ENCODE data around the gene TNFSF13.

Gene TNFSF13

DNA sequence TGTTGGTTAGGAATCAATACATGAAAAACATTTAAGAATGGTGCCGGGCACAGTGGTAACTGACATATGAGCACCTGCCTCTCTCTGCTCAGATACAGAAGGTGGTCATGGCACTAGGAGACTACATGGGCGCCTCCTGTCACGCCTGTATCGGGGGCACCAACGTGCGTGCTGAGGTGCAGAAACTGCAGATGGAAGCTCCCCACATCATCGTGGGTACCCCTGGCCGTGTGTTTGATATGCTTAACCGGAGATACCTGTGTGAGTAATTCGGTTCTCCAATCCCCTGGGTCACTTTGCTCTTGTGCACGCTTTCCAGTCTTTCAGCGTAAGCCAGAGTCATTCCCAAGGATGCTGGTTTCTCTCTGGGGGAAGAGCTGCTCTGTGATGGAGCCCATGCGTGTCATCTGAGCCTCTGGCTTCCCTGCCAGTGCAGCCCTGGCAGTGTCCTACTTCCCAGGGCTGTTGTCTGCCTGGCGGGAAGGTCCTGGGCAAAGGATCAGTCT lies 17.9 kb downstream of the TNFSF13 start:
- DNase-seq: no peak

DNA sequence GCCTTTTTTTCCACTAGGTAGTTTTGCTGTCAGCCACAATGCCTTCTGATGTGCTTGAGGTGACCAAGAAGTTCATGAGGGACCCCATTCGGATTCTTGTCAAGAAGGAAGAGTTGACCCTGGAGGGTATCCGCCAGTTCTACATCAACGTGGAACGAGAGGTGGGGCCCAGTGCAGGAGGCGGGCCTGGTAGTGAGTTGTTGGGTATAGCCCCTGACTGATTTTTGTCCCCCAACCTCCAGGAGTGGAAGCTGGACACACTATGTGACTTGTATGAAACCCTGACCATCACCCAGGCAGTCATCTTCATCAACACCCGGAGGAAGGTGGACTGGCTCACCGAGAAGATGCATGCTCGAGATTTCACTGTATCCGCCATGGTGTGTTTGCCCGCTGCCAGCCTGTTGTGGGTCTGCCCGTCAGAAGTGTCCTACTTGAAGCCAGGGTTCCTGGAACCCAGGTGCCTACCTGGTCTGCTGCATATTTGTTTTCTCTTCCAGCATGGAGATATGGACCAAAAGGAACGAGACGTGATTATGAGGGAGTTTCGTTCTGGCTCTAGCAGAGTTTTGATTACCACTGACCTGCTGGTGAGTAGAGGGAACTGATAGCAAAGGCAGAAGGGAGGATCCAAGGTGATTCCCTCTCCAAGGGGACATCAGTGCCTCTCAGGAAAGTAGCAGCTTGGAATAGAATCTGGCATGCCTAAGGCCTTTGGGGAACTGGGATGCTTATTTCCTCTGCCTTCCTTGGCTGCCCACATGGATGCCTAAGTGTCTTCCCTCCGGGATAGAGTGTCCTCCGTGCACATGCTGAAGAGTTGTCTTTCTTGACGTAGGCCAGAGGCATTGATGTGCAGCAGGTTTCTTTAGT lies 19.0 kb downstream of the TNFSF13 start:
- no peak for DNase-seq

DNA sequence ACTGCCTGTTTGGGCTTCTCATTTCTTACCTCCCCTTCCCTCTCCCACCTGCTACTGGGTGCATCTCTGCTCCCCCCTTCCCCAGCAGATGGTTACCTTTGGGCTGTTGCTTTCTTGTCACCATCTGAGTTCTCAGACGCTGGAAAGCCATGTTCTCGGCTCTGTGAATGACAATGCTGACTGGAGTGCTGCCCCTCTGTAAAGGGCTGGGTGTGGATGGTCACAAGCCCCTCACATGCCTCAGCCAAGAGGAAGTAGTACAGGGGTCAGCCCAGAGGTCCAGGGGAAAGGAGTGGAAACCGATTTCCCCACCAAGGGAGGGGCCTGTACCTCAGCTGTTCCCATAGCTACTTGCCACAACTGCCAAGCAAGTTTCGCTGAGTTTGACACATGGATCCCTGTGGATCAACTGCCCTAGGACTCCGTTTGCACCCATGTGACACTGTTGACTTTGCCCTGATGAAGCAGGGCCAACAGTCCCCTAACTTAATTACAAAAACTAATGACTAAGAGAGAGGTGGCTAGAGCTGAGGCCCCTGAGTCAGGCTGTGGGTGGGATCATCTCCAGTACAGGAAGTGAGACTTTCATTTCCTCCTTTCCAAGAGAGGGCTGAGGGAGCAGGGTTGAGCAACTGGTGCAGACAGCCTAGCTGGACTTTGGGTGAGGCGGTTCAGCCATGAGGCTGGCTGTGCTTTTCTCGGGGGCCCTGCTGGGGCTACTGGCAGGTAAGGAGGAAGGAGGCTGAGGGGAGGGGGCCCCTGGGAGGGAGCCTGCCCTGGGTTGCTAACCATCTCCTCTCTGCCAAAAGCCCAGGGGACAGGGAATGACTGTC lies 20.7 kb downstream of the TNFSF13 start, which contains the start of gene CD68:
Gene CD68, plus strand, starts transcription at position 638 of the 833 bp plus-strand sequence. Its CDS starts 40 bp downstream, at position 678.
- peak; percentile 81 for DNase-seq

DNA sequence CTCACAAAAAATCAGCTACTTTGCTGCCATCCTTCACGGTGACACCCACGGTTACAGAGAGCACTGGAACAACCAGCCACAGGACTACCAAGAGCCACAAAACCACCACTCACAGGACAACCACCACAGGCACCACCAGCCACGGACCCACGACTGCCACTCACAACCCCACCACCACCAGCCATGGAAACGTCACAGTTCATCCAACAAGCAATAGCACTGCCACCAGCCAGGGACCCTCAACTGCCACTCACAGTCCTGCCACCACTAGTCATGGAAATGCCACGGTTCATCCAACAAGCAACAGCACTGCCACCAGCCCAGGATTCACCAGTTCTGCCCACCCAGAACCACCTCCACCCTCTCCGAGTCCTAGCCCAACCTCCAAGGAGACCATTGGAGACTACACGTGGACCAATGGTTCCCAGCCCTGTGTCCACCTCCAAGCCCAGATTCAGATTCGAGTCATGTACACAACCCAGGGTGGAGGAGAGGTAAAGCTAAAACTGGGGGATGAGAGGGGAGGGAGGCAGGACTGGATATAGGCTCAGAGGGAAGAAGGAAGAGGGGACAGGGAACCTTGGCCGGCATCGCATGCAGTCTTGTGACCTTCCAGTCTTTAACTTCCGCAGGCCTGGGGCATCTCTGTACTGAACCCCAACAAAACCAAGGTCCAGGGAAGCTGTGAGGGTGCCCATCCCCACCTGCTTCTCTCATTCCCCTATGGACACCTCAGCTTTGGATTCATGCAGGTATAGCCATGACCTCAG lies 21.5 kb downstream of the TNFSF13 start:
- no peak for DNase-seq

DNA sequence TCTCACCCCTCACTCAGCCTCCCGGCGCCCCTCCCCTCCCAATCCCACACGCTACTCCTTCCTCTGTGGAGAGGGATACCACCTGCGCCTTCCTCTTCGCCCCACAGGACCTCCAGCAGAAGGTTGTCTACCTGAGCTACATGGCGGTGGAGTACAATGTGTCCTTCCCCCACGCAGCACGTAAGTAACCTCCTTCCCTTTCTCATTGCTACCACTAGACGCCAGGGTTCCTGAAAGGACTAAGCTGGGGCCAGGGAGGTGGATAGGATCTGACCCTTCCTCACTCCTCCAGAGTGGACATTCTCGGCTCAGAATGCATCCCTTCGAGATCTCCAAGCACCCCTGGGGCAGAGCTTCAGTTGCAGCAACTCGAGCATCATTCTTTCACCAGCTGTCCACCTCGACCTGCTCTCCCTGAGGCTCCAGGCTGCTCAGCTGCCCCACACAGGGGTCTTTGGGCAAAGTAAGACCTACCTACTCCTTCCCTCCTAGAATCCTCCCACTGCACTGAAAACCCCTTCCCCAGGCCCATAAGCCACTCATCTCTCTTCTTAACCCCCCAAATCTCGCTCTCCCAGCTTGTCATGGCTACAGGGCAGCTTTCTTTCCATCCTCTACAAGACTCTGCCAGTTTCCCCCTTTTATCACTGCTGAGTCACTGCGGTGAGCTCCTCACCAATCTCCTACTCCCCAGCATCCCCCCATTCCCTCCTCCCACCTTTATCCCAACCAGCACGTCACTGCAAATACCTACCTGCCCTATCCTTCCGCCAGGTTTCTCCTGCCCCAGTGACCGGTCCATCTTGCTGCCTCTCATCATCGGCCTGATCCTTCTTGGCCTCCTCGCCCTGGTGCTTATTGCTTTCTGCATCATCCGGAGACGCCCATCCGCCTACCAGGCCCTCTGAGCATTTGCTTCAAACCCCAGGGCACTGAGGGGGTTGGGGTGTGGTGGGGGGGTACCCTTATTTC lies 22.3 kb downstream of the TNFSF13 start:
- DNase-seq: no peak

DNA sequence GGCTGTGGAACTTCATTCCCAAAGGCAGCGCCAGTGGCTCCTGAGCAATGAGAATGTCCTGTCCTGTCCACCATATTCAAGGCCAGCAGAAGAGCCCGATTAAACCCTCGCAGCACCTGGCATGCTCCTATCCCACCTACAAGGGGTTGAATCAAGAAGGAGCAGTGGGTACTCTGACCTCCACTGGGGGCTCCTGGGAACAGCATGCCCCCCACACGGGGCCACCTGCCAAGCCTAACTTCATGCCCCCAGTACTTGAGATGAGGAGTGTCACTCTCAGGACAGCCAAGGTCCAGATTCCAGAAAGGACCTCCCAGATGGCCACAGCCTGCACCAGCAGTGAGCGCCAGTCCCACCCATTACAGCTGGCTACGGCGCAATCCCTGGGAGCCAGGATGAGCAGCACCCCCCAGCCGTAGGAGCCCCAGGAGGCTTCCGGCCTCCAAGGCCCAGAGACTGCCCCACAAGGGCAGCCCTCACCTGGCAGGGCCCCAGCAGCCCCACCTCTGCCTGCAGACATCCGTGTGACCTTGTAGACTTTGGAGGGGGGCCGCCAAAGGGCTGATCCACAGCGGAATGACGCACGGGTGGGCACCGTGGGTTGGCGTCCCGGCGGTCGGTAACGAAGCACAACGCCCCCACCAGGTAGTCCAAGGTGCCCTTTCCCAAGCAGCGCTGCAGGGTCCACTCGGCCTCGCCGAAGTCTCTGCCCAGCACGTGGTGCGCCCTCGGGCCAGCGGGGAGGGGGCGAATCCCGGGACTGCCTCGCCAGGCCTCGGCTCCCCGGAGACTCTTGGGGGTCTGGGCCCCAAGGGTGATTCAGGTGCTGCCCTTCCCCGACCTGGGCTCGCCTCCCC lies 24.1 kb downstream of the TNFSF13 start:
- DNase-seq: no peak

DNA sequence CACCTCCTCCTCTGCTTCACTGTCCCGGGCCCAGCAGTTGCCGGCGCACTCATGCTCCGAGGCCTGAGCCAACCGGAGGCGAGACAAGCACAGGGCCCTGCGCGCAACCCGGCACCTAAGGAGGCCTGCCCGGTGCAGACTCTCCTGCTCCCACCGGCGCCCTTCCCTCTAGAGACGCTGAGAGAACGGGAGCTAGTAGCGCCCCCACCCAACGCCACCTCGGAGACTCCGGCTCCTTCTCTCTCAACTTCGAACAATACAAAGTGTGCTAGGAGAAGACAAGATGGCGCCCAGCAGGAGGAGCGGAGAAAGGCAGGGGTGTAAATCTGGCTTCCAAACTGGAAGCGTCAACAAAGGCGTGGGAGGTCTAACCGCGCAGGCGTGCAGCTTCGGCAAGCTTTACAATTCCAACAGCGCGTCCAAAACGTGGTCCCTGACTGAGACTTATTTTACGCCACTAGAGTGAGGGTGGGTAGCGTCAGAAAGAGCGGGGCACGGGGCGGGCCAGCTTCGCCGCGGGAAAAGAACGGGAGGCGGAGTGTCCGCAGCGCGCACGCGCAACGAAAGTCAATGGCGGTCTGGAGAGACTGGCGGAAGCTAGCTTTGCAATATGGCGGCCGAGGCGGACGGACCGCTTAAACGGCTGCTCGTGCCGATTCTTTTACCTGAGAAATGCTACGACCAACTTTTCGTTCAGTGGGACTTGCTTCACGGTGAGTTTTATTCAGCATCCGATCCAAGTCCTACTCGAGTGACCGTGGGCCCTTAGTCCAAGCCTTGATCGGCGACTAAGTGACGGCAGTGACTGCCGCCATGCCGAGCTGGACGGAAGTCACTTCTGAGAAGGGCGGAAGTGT lies 24.9 kb downstream of the TNFSF13 start, which contains the start of gene MPDU1:
Gene MPDU1, plus strand, starts transcription at position 600 of the 857 bp plus-strand sequence. Its CDS starts 11 bp downstream, at position 611.
- peak; percentile 93 for DNase-seq

DNA sequence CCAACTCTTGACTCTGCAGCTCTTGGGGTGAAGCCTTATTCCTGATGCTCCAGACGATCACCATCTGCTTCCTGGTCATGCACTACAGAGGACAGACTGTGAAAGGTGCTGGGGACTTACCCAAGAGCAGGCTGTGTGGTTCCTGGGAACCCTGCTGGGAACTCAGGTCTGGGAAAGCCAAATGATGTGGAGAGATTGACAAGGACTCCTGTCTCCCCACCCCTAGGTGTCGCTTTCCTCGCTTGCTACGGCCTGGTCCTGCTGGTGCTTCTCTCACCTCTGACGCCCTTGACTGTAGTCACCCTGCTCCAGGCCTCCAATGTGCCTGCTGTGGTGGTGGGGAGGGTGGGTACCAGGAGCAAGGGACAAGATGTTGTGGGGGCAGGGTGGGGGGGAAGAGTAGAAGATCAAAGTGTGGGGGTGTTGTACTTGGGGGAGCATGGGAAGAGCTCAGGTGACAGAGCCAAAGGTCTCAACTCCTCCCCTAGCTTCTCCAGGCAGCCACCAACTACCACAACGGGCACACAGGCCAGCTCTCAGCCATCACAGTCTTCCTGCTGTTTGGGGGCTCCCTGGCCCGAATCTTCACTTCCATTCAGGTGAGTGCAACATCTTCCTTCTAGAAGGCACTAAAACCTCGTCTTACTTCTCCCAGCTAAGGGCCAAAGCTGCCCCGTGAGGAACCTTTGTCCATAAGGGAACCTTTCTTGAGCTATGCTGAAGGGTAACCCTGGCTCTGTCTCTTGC lies 28.3 kb downstream of the TNFSF13 start:
- no peak for DNase-seq

DNA sequence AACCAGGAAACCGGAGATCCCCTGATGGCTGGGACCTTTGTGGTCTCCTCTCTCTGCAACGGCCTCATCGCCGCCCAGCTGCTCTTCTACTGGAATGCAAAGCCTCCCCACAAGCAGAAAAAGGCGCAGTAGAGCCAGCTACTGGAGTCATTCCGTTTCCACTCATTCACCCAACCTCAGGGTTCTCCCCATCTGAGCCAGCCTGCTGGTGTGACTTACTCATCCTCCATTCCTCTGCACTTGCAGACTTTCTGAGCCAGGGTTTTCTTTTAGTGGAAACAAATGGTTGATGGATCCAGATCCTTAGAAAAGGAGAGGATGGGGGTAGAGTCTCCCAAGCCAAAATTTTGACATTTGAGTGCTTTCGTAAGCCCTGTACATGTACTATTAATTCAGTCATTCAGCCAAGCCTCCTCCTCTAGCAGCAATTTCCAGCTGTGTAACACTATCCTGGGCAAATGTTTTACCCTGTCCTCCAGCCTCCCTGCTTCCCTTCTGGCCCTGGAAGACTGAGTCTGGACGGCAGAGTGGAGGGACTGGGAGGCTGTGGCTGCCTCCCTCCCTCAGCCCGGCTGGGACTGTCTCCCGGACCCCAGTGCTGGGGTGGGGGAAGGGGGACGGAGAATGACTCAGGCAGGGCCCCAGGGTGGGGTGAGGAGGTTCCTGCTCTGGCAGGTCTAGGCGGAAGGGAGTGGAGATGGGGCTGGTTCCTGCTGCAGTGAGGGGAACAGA lies 29.0 kb downstream of the TNFSF13 start:
- DNase-seq: peak; percentile 68

DNA sequence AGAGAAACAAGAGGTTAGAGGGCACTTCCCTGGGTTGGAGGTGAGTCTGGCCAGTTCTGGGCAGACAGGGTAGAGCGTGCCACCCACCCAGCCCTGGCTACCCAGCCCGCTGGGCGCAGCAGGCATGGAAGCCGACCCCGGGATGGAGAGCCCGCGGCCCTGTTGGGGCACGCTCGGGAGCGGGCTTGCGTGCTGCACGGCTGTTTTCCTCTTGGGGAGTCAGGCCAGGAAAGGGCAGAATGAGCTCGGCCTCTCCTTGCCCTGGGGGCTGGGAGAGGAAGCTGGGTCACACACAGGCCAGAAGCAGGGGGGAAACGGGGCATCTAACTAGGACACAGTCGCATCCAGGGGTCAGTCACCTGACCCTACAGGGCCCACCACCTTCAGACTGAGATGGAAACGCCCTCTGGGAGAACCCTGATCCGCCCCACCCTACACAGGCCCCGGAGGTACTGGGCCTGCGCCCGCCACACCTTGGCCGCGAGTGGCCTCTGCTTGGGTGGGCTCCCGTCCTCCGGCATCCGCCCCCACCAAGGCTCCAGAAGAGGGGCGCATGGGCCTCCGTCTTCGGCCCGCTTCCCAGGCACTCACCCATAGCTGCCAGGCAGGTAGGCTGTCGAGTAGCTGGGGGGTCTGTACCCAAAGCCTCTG lies 30.1 kb downstream of the TNFSF13 start:
- DNase-seq: no peak

DNA sequence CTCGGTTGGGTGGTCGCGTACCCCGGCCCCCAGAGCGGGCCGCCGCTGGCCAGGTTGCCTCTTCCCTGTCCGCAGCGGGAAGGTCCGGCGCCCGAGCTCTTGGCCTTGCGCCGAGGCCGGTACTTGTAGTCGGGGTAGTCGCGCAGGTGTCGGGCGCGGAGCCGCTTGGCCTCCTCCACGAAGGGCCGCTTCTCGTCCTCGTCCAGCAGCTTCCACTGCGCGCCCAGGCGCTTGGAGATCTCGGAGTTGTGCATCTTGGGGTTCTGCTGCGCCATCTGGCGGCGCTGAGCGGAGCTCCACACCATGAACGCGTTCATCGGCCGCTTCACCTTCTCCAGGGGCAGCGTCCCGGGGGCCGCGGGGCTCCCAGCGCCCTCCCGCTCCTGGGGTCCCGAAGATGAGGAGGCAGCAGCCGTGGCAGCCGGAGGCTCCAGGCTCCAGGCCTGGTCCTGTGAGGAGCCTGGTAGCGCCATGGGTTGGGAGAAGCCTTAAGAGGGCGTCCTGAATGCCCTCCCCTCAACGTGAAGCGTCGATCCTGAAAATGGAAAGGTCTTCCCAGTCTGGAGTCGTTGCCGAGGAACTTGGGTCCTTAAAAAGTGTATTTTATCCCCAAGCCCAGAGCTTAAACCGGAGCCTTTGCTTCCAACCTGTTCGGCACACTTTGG lies 30.8 kb downstream of the TNFSF13 start:
- peak; percentile 64 for DNase-seq

DNA sequence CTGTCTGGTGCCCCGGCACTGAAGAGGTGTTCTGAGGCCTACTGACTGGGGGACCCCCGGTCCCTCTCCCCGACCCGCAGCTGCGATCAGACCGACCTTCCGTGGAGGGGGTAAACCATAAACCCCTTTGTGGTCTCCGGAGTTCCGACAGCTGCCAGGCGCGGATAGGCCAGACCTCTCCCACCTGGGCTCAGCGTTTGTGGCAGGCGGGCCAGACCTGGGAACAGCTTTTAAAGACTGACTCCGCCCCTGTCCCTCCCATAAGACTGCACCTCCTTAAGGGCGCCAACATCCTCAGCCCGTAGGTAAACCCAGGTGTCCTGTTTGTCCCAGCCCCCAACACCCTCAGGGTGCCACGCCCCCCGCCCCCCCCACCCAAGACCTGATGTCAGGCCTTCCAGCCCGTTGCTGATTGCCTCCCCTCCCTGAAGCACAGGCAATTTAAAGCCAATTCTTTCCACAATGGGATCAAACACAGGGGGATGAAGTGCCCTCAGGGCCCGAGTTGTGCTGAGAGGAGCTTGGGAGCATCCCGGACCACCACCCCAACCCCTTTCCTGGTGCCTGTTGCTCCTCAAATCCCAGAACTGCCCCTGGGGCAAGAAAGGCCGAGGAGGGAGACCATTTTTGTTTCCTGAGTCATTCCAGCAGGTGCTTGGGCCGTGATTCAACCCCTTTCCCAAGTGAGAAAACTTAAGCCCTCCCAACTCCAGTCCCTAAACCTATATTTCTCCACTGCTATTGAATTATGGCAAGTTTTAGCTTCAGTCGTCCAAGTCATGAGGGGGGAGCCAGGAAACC lies 31.5 kb downstream of the TNFSF13 start, which contains the start of gene SOX15:
Gene SOX15, minus strand, starts transcription at position 204 of the 801 bp plus-strand sequence. CDS start 418 bp downstream, outside the sequence.
- DNase-seq: peak; percentile 66

DNA sequence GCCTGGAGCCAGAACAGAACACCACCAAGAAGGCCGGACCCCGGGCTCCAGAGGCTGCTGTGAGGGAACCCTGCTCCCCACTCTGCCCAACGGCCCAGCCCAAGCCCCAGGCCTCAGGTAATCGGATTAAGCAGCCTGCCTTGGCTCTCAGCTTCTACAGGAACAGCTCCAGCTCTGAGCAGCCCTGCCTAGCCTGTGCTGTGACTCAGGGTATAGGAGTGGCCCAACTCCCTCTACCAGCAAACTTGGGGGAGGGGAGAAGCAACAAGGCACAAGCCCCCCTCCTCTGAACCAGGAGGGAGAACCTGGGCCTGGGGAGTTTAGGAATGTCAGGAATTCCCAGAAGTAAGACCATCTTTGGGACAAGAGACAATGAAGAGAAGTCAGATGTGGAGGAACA lies 32.2 kb downstream of the TNFSF13 start:
- peak; percentile 49 for DNase-seq

DNA sequence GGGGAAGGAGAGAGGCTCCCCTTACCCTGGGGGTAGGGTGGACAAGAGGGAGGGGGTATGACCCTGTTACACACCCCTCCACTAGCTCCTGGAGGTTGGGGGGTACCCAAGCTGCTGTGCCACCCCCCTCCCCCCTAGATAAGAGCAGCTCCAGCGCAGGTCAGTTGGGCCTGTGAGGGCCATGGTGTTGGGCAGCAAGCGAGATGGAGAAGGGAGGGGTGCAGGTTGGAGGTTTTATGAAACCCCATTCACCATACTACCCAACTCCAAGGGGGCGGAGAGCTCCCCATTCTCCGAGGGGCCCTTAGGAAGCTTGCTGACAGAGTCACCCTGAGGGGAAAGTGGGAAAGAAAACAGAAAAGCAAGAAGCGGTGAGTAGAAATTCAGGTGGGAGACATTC lies 33.0 kb downstream of the TNFSF13 start:
- no peak for DNase-seq

DNA sequence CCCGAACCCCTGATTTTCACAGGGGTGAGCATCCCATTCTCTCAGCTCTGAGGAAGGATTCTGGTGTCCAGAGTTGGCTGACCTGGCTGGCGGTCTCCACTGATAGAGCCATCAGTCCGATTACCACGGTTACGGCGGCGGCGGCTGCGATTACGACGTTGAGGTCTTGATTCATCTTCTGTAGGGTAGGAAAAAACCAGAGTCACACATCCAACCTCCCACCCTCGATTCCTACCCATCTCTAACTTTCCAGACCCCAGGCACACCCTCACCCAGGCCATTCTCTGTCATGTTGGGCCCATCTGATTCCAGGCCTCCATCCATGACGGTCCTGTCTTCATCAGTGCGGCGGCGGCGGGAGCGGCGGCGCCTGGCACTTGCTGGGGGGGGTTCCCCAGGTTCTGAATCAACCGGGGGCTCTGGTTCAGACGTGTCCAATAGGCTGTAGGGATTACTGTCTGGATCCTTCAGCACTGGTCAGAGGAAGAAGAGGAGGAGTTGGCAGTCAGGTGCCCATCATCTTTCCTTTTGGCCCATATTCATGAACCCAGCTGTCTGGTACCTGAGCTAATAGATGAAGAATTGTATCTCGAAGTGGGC lies 34.0 kb downstream of the TNFSF13 start:
- DNase-seq: no peak

Data from T1000 (cell line).